Renal pelvis (tissue), 3 donors: Measurements from ENCODE around the gene PLEKHA6. TPM values are rescaled to one million over a fixed set of nuclear protein-coding genes. Genes with fewer than 3 reads are reported as not detected.

Experiments
- polyA plus RNA-seq, 3 donors: library from polyadenylated mRNA; unstranded; fragments of 120-200 nt; gene quantifications; one replicate each; pipeline ENCODE4 v1.2.1, GENCODE V29; 2013; ENCODE audit not compliant: insufficient read length in 3 of 3

The PLEKHA6 gene
- polyA plus RNA-seq, 3 donors = 50.3 to 61.9 (median 55.8) TPM

Other genes with a start within 250 kb of the PLEKHA6 start
- gene ETNK2, start 207.9 kb downstream of the PLEKHA6 start, polyA plus RNA-seq = 10 to 100 TPM; 22.4 to 25.1 (median 24.6) TPM
- 10 to 100 TPM; 58.1 to 97.3 (median 71.9) TPM for gene REN, start 193.6 kb downstream of the PLEKHA6 start, polyA plus RNA-seq
- under 1 TPM in 2 of 3 donors, not detected in 1; 0.28 to 0.81 TPM for gene KISS1, start 163.4 kb downstream of the PLEKHA6 start, polyA plus RNA-seq
- 1 to 10 TPM; 3.0 to 4.1 (median 4.0) TPM for gene GOLT1A, start 145.9 kb downstream of the PLEKHA6 start, polyA plus RNA-seq
- gene PPP1R15B, start 51.9 kb upstream of the PLEKHA6 start, polyA plus RNA-seq = 10 to 100 TPM; 33.8 to 40.9 (median 38.6) TPM
- gene PIK3C2B, start 134.9 kb upstream of the PLEKHA6 start, polyA plus RNA-seq = 10 to 100 TPM; 18.4 to 29.1 (median 22.3) TPM
- 10 to 100 TPM; 20.6 to 82.2 (median 59.6) TPM for gene MDM4, start 156.5 kb upstream of the PLEKHA6 start, polyA plus RNA-seq